Skeletal muscle cell (primary cell): ENCODE results near the gene TAF6L.
"Not testable (repeated sequence)": the region's sequence is repeated elsewhere in the genome, so short reads cannot be mapped to it uniquely, and the experiment has no call there.

Experiments used
- DNase-seq: peaks from one replicate; pipeline ENCODE4 v3.0.0-alpha.2; 2010; ENCODE audit warnings: low read depth
- H3K4me3 ChIP-seq: 2 replicates; pipeline ENCODE4 v1.5.1; 2011; ENCODE audit warnings: low read depth, mild to moderate bottlenecking, control low read depth, low read length, moderate library complexity

Gene TAF6L

DNA sequence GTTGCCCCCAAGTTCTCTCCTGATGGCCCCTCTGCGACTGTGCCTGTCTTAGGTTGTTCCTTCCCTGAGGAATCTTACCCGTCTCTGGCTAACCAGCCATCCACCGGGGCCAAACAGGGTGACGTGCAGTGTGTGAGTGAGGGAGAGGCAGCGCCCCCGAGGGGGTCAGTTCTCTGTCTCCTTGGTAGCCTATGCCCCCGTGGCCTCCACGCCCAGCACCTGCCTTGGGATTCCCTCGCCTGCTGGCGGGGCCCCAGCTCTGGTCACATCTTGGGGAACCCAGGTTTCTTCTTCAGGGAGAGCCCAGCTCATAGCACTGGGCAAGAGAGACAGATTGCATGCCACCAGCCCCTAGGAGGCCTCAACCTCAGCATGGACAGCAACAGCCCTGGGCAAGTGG, 28.3 kb downstream of the TAF6L start:
- H3K4me3 ChIP-seq, result no peak overlapping the region
- DNase-seq, result no peak

GRCh38 chr11:62801071-62801470, 29.9 kb downstream of the TAF6L start:
- H3K4me3 ChIP-seq, result no peak overlapping the region
- DNase-seq, result no peak

DNA sequence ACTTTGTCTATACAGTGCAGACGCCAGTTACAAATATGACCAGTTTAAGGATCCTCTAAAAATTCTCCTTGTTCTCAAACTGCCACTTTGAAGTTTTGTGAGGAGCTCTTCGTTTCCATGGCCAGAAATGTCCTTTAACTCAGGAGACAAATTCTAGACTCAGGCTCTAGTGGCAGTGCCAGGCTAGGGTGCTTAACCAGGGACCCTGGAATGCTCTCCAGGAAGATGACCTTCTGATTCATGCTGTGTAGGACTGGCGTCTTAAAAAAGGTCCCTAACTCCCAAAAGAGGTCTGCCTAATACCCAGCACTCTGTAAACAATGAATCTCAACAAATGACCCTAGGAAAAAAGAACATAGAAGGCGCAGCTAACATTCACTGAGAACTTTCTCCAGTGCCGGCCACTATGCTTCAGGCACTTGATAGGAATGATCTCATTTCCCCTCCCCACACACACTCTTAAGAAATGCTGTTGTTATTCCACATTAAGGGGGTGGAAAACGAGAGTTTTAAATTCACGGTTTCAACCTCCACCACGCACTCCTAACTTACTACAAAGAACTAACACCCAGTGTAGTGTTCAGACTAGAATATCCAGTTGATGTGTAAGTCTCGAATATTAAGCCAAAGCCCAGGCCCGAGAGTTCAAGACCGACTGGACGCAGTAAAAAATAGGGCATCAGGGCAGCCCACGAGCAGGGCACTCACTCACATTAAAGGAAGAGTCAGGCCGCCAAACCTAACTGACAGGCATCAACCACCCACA, 33.3 kb downstream of the TAF6L start:
- no peak for DNase-seq
- H3K4me3 ChIP-seq, result peak overlapping the region; percentile 73

- H3K4me3 ChIP-seq, result peak within 1 kb of the TSS; percentile 73
- peak; percentile 81 for DNase-seq
Observed at GRCh38 chr11:62805076-62805892, 34.1 kb downstream of the TAF6L start, which contains the start of gene NXF1. Gene NXF1, minus strand, starts transcription at chr11:62805440. Its CDS starts 84 bp downstream, at chr11:62805356.

DNA sequence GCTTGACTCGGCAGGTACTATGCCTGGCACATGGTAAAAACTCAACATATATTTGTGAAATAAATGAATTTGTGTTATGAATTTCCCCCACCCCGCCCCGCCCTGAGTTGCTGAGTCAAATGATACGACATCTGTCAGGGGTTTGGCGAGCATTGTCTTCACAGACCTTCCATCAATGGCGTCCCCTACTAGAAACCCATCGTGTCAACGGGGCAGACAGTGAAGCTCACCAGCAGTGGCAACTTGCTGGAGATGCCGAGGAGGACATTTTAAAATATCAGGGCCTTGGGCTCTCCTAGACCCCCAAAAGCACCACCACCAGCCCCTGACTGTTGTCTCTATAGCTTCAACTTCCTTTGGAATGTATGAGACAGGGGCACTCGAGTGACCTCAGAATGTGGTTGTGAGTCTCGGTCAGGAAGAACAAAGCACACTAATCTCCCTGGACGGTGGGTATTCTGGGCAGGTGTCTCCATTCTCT, 34.8 kb downstream of the TAF6L start:
- DNase-seq, result no peak
- peak overlapping the region; percentile 73 for H3K4me3 ChIP-seq

GRCh38 chr11:62806611-62807121, 35.5 kb downstream of the TAF6L start:
- no peak overlapping the region for H3K4me3 ChIP-seq
- peak; percentile 36 for DNase-seq

GRCh38 chr11:62810748-62811147, 39.6 kb downstream of the TAF6L start:
- no peak overlapping the region for H3K4me3 ChIP-seq
- DNase-seq, result no peak

DNA sequence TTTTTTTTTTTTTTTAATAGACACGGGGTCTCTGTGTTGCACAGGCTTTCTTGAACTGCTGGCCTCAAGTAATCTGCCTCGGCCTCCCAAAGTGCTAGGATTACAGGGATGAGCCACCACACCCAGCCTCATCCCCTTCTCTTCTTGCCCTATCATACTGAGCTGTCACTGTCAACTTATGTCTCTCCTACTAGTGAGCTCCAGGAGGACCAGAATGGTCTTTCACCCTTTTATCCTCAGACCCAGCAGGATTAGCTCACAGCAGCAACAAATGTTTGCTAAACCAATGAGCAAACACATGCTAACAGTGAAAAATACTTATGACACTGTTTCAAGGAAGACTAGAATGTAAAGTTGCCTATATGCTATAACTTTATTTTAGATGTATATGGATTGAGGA, 40.5 kb downstream of the TAF6L start:
- H3K4me3 ChIP-seq, result no peak overlapping the region
- no peak for DNase-seq

- no peak overlapping the region for H3K4me3 ChIP-seq
- DNase-seq, result no peak
Observed at GRCh38 chr11:62816557-62816956, 45.4 kb downstream of the TAF6L start.

DNA sequence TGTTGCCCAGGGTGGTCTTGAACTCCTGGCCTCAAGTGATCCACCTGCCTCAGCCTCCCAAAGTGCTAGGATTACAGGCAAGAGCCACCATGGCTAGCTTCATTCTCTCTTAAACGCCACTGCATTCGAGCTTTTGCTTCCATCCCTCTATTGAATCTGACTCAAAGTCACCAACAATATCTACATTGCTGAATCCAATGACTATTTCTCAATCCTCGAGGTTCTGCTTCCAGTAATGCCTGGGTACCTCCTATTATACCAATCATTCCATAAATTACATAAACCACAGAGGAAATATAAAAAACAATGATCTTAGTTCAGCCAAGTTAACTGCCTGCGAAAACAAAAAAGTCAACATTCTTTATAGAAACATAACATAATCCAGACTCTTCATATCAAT, 45.9 kb downstream of the TAF6L start:
- no peak for DNase-seq
- no peak overlapping the region for H3K4me3 ChIP-seq

DNA sequence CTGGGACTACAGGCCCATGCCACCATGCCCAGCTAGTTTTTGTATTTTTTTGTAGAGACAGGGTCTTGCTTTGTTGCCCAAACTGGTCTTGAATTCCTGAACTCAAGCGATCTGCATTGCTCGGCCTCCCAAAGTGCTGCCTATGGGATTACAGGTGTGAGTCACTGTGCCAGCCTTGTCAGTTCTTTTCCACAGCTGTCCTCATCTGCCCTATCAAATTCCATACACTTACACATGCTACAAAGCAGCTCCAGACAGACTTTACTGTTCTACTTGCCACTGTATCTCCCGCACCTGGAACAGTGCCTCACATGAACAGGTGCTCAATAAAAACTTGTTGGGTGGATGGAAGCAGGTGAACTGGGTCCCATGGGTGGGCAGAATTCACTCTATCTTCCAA, 52.5 kb downstream of the TAF6L start:
- no peak for DNase-seq
- no peak overlapping the region for H3K4me3 ChIP-seq

- DNase-seq, result not testable (repeated sequence)
Observed at GRCh38 chr11:62828130-62828529, 56.9 kb downstream of the TAF6L start.

DNA sequence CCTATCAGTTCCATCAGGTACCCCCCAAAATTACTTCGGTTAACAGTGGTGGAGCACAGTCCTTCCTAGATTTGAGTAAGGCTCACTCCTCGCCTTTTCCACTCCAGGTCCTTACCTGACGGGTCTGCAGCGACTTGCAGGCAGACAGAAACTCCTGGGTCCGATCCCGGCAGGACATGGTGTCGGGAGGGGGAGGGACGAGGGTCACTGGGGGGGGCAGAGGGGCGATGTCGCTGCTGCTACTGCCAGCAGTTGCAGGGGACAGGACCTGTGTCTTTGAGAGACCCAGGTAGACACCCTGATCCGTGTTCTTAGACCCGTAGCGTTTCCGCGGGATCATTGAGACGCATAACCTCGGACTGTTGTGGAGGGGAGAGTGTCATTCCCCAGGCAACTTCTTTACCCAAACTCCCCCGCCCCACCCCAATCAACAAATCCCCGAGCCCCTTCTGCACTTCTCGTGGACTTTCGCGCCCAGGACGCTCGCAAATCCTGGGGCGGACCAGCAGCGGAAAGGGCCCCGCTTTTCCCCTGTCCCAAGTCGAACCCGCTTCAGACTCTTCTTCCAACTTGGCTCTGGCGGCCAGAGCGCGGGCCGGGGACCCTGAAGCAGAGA, 59.8 kb downstream of the TAF6L start:
- peak overlapping the region; percentile 87 for H3K4me3 ChIP-seq
- DNase-seq, result no peak

More at GRCh38 chr11:62828130-62828529, 56.9 kb downstream of the TAF6L start:
- H3K4me3 ChIP-seq, result not testable (repeated sequence)

DNA sequence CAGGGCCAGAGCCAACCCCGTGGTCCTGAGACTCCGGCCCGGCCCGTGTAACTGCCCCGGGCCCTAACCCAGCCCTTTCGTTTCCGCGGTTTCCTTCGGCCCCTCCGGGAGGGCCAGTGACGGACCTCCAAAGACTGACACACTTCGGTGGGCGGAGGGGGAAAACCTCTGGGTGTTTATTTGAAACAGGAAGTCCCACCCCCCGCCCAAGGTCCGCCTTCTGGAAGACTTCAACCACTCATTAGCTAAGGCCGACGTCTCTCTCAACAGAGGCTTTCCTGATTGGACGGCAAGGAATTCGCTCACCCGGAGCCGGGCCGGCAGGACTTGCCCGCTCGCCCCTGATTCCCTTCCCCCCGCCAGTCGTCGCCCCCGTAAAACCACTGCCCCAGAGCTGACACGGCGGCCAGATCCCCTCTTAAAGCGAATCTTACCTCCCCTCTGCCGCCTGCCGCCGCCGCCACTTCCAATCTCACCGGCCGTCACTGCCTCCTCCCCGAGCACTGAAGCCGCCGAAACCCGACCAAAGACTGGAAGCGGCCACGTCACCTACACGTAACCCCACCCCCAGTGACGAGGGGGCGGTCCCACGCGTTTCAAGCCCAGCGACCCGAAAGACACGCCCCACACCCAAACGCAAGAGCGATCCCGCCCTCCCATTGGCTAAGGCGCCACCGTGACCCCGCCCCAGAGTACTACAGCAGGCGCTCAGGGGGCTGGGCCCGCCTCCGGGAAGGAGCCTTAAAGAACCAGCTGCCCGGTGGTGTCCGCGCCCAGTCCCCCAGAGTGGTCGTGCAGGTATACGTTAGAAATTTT, 60.5 kb downstream of the TAF6L start, which contains the start of gene STX5:
Gene STX5, minus strand, starts transcription at position 532 of the 816 bp plus-strand sequence. CDS start 808 bp downstream, outside the sequence.
- DNase-seq, result peak; percentile 95
- H3K4me3 ChIP-seq, result peak within 1 kb of the TSS; percentile 87

DNA sequence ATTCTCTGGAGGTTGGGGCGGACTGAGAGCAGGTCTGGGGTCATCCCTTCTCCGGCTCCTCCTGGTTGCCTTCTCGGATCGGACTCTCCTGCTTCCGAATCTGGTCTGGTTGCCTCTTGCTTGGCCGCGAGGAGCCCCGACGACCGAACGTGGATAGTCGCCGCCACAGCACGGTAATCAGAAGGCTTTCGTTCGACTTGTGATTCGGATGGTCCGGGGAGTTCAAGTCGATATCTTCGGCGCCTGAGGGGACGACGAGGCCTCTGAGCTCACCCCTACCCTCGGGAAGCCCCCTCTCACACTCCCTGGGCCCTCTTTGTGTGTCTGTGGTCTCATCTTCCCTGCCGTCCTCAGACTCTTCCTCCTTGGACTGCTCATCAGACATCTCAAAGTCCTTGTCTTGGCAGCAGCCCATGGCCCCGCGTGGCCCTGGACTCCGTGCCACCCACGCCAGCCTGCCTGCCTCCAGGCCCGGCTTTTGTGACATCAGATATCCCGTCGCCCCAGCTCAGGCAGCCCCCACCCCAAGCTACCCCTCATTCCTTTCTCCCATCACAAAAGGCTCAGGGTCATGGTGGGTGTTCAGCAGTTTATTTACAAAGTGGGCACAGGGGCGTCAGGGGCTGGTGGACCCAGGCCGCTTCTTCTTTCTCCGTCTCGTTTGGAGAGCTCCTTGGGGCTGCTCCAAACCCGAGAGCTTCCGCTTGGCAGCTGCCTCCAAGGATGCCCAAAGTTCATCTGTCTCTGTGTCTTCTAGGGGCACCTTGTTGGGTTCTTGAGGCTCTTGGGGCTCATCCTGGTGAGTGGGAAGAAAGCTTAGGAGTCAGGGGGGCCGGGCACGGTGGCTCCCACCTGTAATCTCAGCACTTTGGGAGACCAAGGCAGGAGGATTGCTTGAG, 61.4 kb downstream of the TAF6L start, which contains the start of gene TEX54:
Gene TEX54, minus strand, starts transcription at position 506 of the 899 bp plus-strand sequence.
- no peak for DNase-seq
- H3K4me3 ChIP-seq, result peak within 1 kb of the TSS; percentile 87

DNA sequence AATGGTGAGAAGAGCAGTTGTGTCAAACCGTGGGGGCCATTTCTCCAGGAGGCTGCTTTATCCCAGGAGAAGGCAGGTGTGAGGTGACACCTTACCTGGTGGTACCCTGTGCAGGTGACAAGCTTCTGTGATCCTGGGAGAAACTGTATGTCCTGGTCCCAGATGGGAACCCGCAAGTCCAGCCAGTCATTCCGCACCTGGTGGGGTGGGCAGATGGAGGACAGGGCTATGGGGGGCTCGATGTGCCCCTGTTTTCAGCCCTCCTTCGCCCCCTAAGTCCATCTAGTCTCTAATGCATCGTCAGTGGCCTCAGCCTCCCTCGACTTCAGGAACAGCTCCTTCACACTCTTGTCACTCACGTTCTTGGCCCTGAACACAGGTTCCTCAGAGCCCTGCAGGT, 64.1 kb downstream of the TAF6L start:
- no peak overlapping the region for H3K4me3 ChIP-seq
- no peak for DNase-seq
